GM19452 (cell line): ENCODE measurements around the gene NPAS4.
"Not testable (repeated sequence)": the region's sequence is repeated elsewhere in the genome, so short reads cannot be mapped to it uniquely, and the experiment has no call there.

Source experiments
- ATAC-seq: cut with Tn5 transposase; IDR thresholded peaks from one replicate; pipeline ENCODE4 v1.9.1; 2021; ENCODE audit not compliant: unreplicated experiment

The NPAS4 gene

GRCh38 chr11:66454247-66454646 lies 33.4 kb downstream of the NPAS4 start:
- no peak for ATAC-seq

GRCh38 chr11:66454828-66455227 lies 34.0 kb downstream of the NPAS4 start:
- no peak for ATAC-seq

- ATAC-seq: no peak
Measured at GRCh38 chr11:66457826-66458225, 37.0 kb downstream of the NPAS4 start.

- no peak for ATAC-seq
Measured at GRCh38 chr11:66459138-66459778, 38.4 kb downstream of the NPAS4 start.

GRCh38 chr11:66462010-66462409 lies 41.2 kb downstream of the NPAS4 start:
- ATAC-seq: no peak

GRCh38 chr11:66462911-66463310 lies 42.1 kb downstream of the NPAS4 start:
- no peak for ATAC-seq

- ATAC-seq: not testable (repeated sequence)
Measured at GRCh38 chr11:66464116-66464515, 43.3 kb downstream of the NPAS4 start.

- no peak for ATAC-seq
Measured at GRCh38 chr11:66464916-66465315, 44.1 kb downstream of the NPAS4 start.

GRCh38 chr11:66465373-66466224 lies 44.8 kb downstream of the NPAS4 start:
- ATAC-seq: no peak

- peak; percentile 74 for ATAC-seq
Measured at GRCh38 chr11:66466225-66467033, 45.6 kb downstream of the NPAS4 start, which contains the start of gene PELI3. Gene PELI3 (plus strand): TSS chr11:66466905. CDS start chr11:66468129, 1,224 bp downstream.

- ATAC-seq: peak; percentile 46
Measured at GRCh38 chr11:66467034-66467659, 46.3 kb downstream of the NPAS4 start.

- ATAC-seq: no peak
Measured at GRCh38 chr11:66467756-66468155, 46.9 kb downstream of the NPAS4 start.

GRCh38 chr11:66468691-66469090 lies 47.9 kb downstream of the NPAS4 start:
- ATAC-seq: no peak

GRCh38 chr11:66469441-66469840 lies 48.6 kb downstream of the NPAS4 start:
- ATAC-seq: no peak

GRCh38 chr11:66470015-66470414 lies 49.2 kb downstream of the NPAS4 start:
- ATAC-seq: no peak

GRCh38 chr11:66471142-66471541 lies 50.3 kb downstream of the NPAS4 start:
- ATAC-seq: no peak

- ATAC-seq: no peak
Measured at GRCh38 chr11:66472054-66472453, 51.2 kb downstream of the NPAS4 start.

GRCh38 chr11:66473167-66473566 lies 52.3 kb downstream of the NPAS4 start:
- ATAC-seq: no peak

- no peak for ATAC-seq
Measured at GRCh38 chr11:66473608-66474515, 53.0 kb downstream of the NPAS4 start.
